Panc1 (cell line): ENCODE results near the gene ANGPTL4.

ENCODE experiments used
- CTCF ChIP-seq: fragments of 450-650 bp; IDR thresholded peaks from 2 replicates; pipeline ENCODE4 v1.5.1; 2017; ENCODE audit warnings: mild to moderate bottlenecking
- REST ChIP-seq, 2 experiments: IDR thresholded peaks; 2 replicates each; pipeline ENCODE4 v1.6.1; 2011 to 2012; ENCODE audit warnings: low read depth in 2 of 2, control low read depth in 1 of 2, low read length in 1 of 2, mild to moderate bottlenecking in 1 of 2, moderate library complexity in 1 of 2; ENCODE audit not compliant: insufficient read depth in 1 of 2
- TCF7L2 ChIP-seq: IDR thresholded peaks from 2 replicates; pipeline ENCODE4 v1.6.1; 2011; ENCODE audit warnings: mild to moderate bottlenecking, low read depth, low read length, inconsistent platforms

- TF ChIP-seq CTCF (no peak), REST (IDR thresholded peaks at IDR 0.05; ENCODE audit: insufficient read depth in 1 of 2, low read depth in 2 of 2, low read length in 1 of 2) (no peak), TCF7L2 (no peak)
Observed at GRCh38 chr19:8343483-8343844, 20.5 kb upstream of the ANGPTL4 start.
